BJ (cell line): ENCODE results near the gene IL37. TPM values are rescaled to one million over a fixed set of nuclear protein-coding genes. Genes with fewer than 3 reads are reported as not detected.

Experiments
- CTCF ChIA-PET: fragments of 350-600 bp; formaldehyde crosslinking; extraction: SDS; loops from one replicate; lab custom pipeline; 2021; ENCODE audit warnings: antibody characterized with exemption, inconsistent platforms; lab: Yijun Ruan, JAX
- POLR2A ChIA-PET: fragments of 300-600 bp; sonication (Branson Sonifier 250); formaldehyde crosslinking; extraction: SDS; loops from one replicate; lab custom pipeline; 2021; ENCODE audit warnings: antibody characterized with exemption; lab: Charles Lee
- DNase-seq: peaks from one replicate; pipeline ENCODE4 v3.0.0-alpha.2; 2011; ENCODE audit warnings: low read depth
- H3K27me3 ChIP-seq: 2 replicates; pipeline ENCODE4 v1.6.0; 2011; ENCODE audit warnings: low read length; ENCODE audit not compliant: control insufficient read depth, insufficient read depth
- H3K36me3 ChIP-seq: 2 replicates; pipeline ENCODE4 v1.5.1; 2011; ENCODE audit warnings: low read length; ENCODE audit not compliant: control insufficient read depth, insufficient read depth
- H3K4me3 ChIP-seq: 2 replicates; pipeline ENCODE4 v1.5.1; 2011; ENCODE audit warnings: low read depth, mild to moderate bottlenecking, control low read depth, low read length
- CTCF ChIP-seq: IDR thresholded peaks from 2 replicates; pipeline ENCODE4 v1.5.1; 2011; ENCODE audit warnings: low read depth, mild to moderate bottlenecking, control low read depth, inconsistent platforms, low read length, moderate library complexity; ENCODE audit not compliant: insufficient read depth
- polyA plus RNA-seq: library from polyadenylated mRNA; depleted of rRNA; stranded (reverse); fragments of >200 nt; gene quantifications from 2 replicates; pipeline ENCODE4 v1.2.3, GENCODE V29; 2011; rRNA removed

IL37 gene
- polyA plus RNA-seq, 1 experiment = not detected

- no peak for DNase-seq
- CTCF ChIA-PET = interaction anchor here (0.7 to 5.2 kb wide), 5 partner anchors 9 to 213 kb away, joined by 3 to 30 read pairs (median 3); no protein-coding TSS in a partner anchor
- no peak for TF ChIP-seq CTCF
- POLR2A ChIA-PET = no interaction called here
- no peak overlapping the region for H3K4me3 ChIP-seq
- no peaks in the 10 kb centered on the region for H3K36me3 ChIP-seq
- peaks cover 4% of the 10 kb centered on the region for H3K27me3 ChIP-seq
Observed at GRCh38 chr2:112962308-112963175, 51.6 kb downstream of the IL37 start.

- ChIA-PET POLR2A (no interaction called here), CTCF (interaction anchor here (1.4 kb wide), 1 partner anchor 8 kb away, joined by 9 read pairs; no protein-coding TSS in a partner anchor)
- H3K4me3 ChIP-seq = no peak overlapping the region
- peaks cover 6% of the 10 kb centered on the region for H3K27me3 ChIP-seq
- no peaks in the 10 kb centered on the region for H3K36me3 ChIP-seq
- TF ChIP-seq CTCF = no peak
- no peak for DNase-seq
Observed at GRCh38 chr2:112967023-112967422, 56.1 kb downstream of the IL37 start.

Other genes starting within 250 kb of the IL37 start
- not detected in 2 replicates for gene NT5DC4, start 190.1 kb upstream of the IL37 start, polyA plus RNA-seq
- 3.3 and 6.4 TPM in 2 replicates for gene CKAP2L, start 146.6 kb upstream of the IL37 start, polyA plus RNA-seq
- gene IL1A, start 126.7 kb upstream of the IL37 start, polyA plus RNA-seq = 0.11 and 0.17 TPM in 2 replicates
- 7.6 and 8.4 TPM in 2 replicates for gene IL1B, start 74.4 kb upstream of the IL37 start, polyA plus RNA-seq
- not detected in 2 replicates for gene IL36G, start 66.8 kb downstream of the IL37 start, polyA plus RNA-seq
- not detected in 2 replicates for gene IL36A, start 94.3 kb downstream of the IL37 start, polyA plus RNA-seq
- not detected in 2 replicates for gene IL36B, start 141.7 kb downstream of the IL37 start, polyA plus RNA-seq
- gene IL36RN, start 148.0 kb downstream of the IL37 start, polyA plus RNA-seq = not detected in 2 replicates
- not detected in 2 replicates for gene IL1F10, start 156.8 kb downstream of the IL37 start, polyA plus RNA-seq
- not detected in 2 replicates for gene IL1RN, start 216.4 kb downstream of the IL37 start, polyA plus RNA-seq